H1 (cell line): ENCODE results near the gene PUDP. TPM values are rescaled to one million over a fixed set of nuclear protein-coding genes. Genes with fewer than 3 reads are reported as not detected.

Experiments
- NRF1 ChIP-seq: IDR thresholded peaks from 2 replicates; pipeline ENCODE4 v1.6.1; 2011; ENCODE audit warnings: mild to moderate bottlenecking, low read depth, low read length, improper control_type of control experiment
- polyA plus RNA-seq, 7 experiments: library from polyadenylated mRNA; depleted of rRNA in 3 of 7; stranded (reverse) in 5 of 7; unstranded in 2 of 7; fragments of >200 nt in 5 of 7; fragments of 200-250 nt in 2 of 7; gene quantifications; 1 replicate in 5 of 7; 2 replicates in 1 of 7; 4 replicates in 1 of 7; pipeline versions ENCODE4 v1.2.1 to v1.2.3, GENCODE V29; 2011 to 2013; ENCODE audit warnings: missing spikeins in 2 of 7, mixed read lengths in 2 of 7
- total RNA-seq: library from RNA; stranded (reverse); fragmentation: NEBNext Ultra II Directional; extraction: Animal tissue kit (Norgen Biotek cat#: 25700); gene quantifications from 2 replicates; pipeline ENCODE4 v1.2.1, GENCODE V29; 2021
- TF ChIP-seq, protein P1 (sequence below), 3 experiments: IDR thresholded peaks; 1 replicate in 2 of 3; 2 replicates in 1 of 3; pipeline versions ENCODE4 v1.5.1 to v1.6.1; 2011; ENCODE audit warnings: low read length in 3 of 3, mild to moderate bottlenecking in 3 of 3, inconsistent platforms in 2 of 3, low read depth in 1 of 3, moderate library complexity in 1 of 3; ENCODE audit not compliant: insufficient read depth in 1 of 3; ENCODE audit errors: control extremely low read depth in 1 of 3

Gene PUDP
- total and polyA plus RNA-seq, 2 of the 8 experiments (the other 6 are each of a cell fraction or from before 2014, with no cell fraction given): 27.2 to 30.2 TPM

DNA sequence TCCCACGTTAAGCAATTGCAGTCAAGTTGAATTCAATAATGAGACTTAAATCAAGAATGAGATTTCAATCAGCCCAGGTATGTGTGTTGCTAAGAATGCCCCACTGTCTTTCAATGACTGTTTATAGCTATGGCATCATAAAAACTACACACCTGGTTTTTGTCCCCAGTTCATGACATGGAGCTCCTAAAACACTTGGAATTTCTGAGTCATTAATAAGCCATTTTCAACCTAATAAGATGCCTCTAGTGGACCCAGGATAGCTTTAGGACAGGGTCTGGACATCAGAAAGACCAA is 73.1 kb downstream of the PUDP start (continued):
- TF ChIP-seq, protein P1, sequence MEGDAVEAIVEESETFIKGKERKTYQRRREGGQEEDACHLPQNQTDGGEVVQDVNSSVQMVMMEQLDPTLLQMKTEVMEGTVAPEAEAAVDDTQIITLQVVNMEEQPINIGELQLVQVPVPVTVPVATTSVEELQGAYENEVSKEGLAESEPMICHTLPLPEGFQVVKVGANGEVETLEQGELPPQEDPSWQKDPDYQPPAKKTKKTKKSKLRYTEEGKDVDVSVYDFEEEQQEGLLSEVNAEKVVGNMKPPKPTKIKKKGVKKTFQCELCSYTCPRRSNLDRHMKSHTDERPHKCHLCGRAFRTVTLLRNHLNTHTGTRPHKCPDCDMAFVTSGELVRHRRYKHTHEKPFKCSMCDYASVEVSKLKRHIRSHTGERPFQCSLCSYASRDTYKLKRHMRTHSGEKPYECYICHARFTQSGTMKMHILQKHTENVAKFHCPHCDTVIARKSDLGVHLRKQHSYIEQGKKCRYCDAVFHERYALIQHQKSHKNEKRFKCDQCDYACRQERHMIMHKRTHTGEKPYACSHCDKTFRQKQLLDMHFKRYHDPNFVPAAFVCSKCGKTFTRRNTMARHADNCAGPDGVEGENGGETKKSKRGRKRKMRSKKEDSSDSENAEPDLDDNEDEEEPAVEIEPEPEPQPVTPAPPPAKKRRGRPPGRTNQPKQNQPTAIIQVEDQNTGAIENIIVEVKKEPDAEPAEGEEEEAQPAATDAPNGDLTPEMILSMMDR (IDR thresholded peaks at IDR 0.05; ENCODE audit: control extremely low read depth in 1 of 3, insufficient read depth in 1 of 3, low read depth in 1 of 3, low read length in 3 of 3): no peak
- no peak for TF ChIP-seq NRF1
